AML-193 (cell line): Measurements from ENCODE around the gene PRXL2B.

Source experiments
- DNase-seq, 2 experiments: peaks; one replicate each; lab custom pipeline; 2025; lab: John Stamatoyannopoulos, UW

The PRXL2B gene

GRCh38 chr1:2637442-2638145 is 51.0 kb downstream of the PRXL2B start:
- DNase-seq: no peak

- no peak for DNase-seq
These were observed 52.0 kb downstream of the PRXL2B start for GRCh38 chr1:2638466-2639115.

- DNase-seq: no peak
These were observed 52.6 kb downstream of the PRXL2B start for GRCh38 chr1:2639203-2639602.

GRCh38 chr1:2639607-2640521 is 53.3 kb downstream of the PRXL2B start:
- DNase-seq: no peak

- no peak for DNase-seq
These were observed 54.0 kb downstream of the PRXL2B start for GRCh38 chr1:2640626-2641025.
